HepG2 (cell line): ENCODE data around the gene RPS6KA3. TPM values are rescaled to one million over a fixed set of nuclear protein-coding genes. Genes with fewer than 3 reads are reported as not detected.
A peak's percentile ranks its signal among the peaks of the same experiment; 100 is the strongest.

Experiments
- ATAC-seq: fragments of 200-7000 bp; cut with Tn5 transposase; 3 replicates; pipeline ENCODE4 v1.9.1; 2020; ENCODE audit warnings: mild to moderate bottlenecking, moderate library complexity
- BruUV-seq: library from RNA; stranded (reverse); fragments of 400-500 nt; replicated peaks from 2 replicates; lab custom pipeline; 2021; lab: Mats Ljungman, UMichigan
- CTCF ChIA-PET: fragments of 300-600 bp; formaldehyde crosslinking; extraction: SDS; loops from one replicate; lab custom pipeline; 2021; ENCODE audit warnings: low total read pairs, inconsistent platforms, low intra/inter-chr PET ratio; lab: Yijun Ruan, JAX
- POLR2A ChIA-PET: fragments of 350-600 bp; sonication (Branson Sonifier 250); formaldehyde crosslinking; loops from one replicate; lab custom pipeline; 2020; ENCODE audit warnings: antibody characterized with exemption, inconsistent platforms; lab: Yijun Ruan, JAX
- DNase-seq: peaks from one replicate; pipeline ENCODE4 v3.0.0-alpha.2; 2015; ENCODE audit warnings: low spot score
- FAIRE-seq: peaks from 3 replicates; lab custom pipeline; 2011; peaks lifted over from hg19 to GRCh38; lab: Jason Lieb, UNC
- H2AFZ ChIP-seq: one replicate; pipeline ENCODE4 v1.6.1; 2011; ENCODE audit warnings: low read length, inconsistent platforms
- H3K27ac ChIP-seq: fragments of 300-600 bp; 3 replicates; pipeline ENCODE4 v1.8.0; 2011; ENCODE audit warnings: mixed run types, mild to moderate bottlenecking, mixed read lengths, low read length, inconsistent platforms; ENCODE audit not compliant: insufficient read depth; ENCODE audit errors: extremely low read length
- H3K27me3 ChIP-seq, 2 experiments: fragments of 200-600 bp in 1 of 2; 2 replicates in 1 of 2; 3 replicates in 1 of 2; pipeline versions ENCODE4 v1.6.0 to v1.8.0; 2011; ENCODE audit warnings: low read length in 2 of 2, mild to moderate bottlenecking in 2 of 2, moderate library complexity in 2 of 2, inconsistent platforms in 1 of 2; ENCODE audit not compliant: insufficient read depth in 2 of 2, control insufficient read depth in 1 of 2
- H3K36me3 ChIP-seq, 2 experiments: fragments of 200-600 bp in 1 of 2; replicated peaks in 1 of 2; 2 replicates in 1 of 2; 3 replicates in 1 of 2; pipeline versions ENCODE4 v1.5.1 to v1.8.0; 2011; ENCODE audit warnings: low read length in 2 of 2, inconsistent platforms in 1 of 2; ENCODE audit not compliant: insufficient read depth in 2 of 2, control insufficient read depth in 1 of 2
- H3K4me1 ChIP-seq: 2 replicates; pipeline ENCODE4 v1.5.1; 2012; ENCODE audit warnings: low read length, inconsistent platforms; ENCODE audit not compliant: insufficient read depth
- H3K4me2 ChIP-seq: 2 replicates; pipeline ENCODE4 v1.6.0; 2011; ENCODE audit warnings: low read depth, low read length, inconsistent platforms
- H3K4me3 ChIP-seq, 3 experiments: fragments of 200-600 bp in 1 of 3; sonication (generic), shearing (Covaris generic) in 1 of 3; replicated peaks in 1 of 3; 2 replicates each; pipeline ENCODE4 v1.5.1; 2011 to 2016; ENCODE audit warnings: low read length in 3 of 3, inconsistent platforms in 2 of 3, low read depth in 2 of 3, mild to moderate bottlenecking in 2 of 3, control low read depth in 1 of 3, mixed read lengths in 1 of 3; ENCODE audit not compliant: insufficient read depth in 1 of 3
- H3K79me2 ChIP-seq: one replicate; pipeline ENCODE4 v1.6.1; 2011; ENCODE audit warnings: low read length, inconsistent platforms; ENCODE audit not compliant: insufficient read depth
- H3K9ac ChIP-seq: 2 replicates; pipeline ENCODE4 v1.6.0; 2011; ENCODE audit warnings: mild to moderate bottlenecking, low read depth, low read length, inconsistent platforms; ENCODE audit not compliant: insufficient read depth
- H3K9me3 ChIP-seq: 2 replicates; pipeline ENCODE4 v1.5.1; 2012; ENCODE audit warnings: mild to moderate bottlenecking, low read length
- H4K20me1 ChIP-seq: 2 replicates; pipeline ENCODE4 v1.6.0; 2011; ENCODE audit warnings: inconsistent platforms, mild to moderate bottlenecking, low read length, moderate library complexity; ENCODE audit not compliant: insufficient read depth
- ETV6 ChIP-seq: sonication (generic); formaldehyde crosslinking; conservative IDR thresholded peaks from 2 replicates; pipeline ENCODE4 v1.4.0; 2020; ENCODE audit warnings: missing genetic modification reagents
- RBFOX2 ChIP-seq: fragments of 200-400 bp; formaldehyde crosslinking; IDR thresholded peaks from 2 replicates; pipeline ENCODE4 v1.6.1; 2017; ENCODE audit warnings: low read depth, mild to moderate bottlenecking, low read length
- ZNF33A ChIP-seq: sonication (generic); formaldehyde crosslinking; IDR thresholded peaks from 2 replicates; pipeline ENCODE4 v1.5.1; 2020; ENCODE audit warnings: missing genetic modification reagents, mild to moderate bottlenecking, moderate library complexity, borderline replicate concordance
- ZNF580 ChIP-seq: IDR thresholded peaks from 2 replicates; pipeline ENCODE4 v1.6.1; 2016; ENCODE audit warnings: low read depth, borderline replicate concordance
- ZNF850 ChIP-seq: sonication (generic); formaldehyde crosslinking; conservative IDR thresholded peaks from 2 replicates; pipeline ENCODE4 v1.9.0; 2021; ENCODE audit warnings: mild to moderate bottlenecking, missing genetic modification reagents
- WGBS: methylation state at CpG from one replicate; pipeline ENCODE4 v1.1.6; 2017; ENCODE audit warnings: low lambda C conversion rate; 5-methylcytosine and 5-hydroxymethylcytosine counted together
- in situ Hi-C: cut with HindIII; loops from 2 replicates; pipeline ENCODE4 v1.10.0; 2017; ENCODE audit warnings: low pct_unique_long_range_greater_than_20kb; ENCODE audit not compliant: extremely low pct_ligation_motif_present
- intact Hi-C: fragments of 100-400 bp; cut with micrococcal nuclease; formaldehyde crosslinking; loops from one replicate; pipeline ENCODE4 v1.10.0; 2022; ENCODE audit not compliant: unreplicated experiment
- polyA plus RNA-seq, 8 experiments: library from polyadenylated mRNA; depleted of rRNA in 3 of 8; stranded (reverse) in 7 of 8; unstranded in 1 of 8; fragments of >200 nt; fragmentation: Illumina TruSeq in 4 of 8; extraction: Trizol in 4 of 8; gene quantifications; 2 replicates each; pipeline versions ENCODE4 v1.2.1 to v1.2.3, GENCODE V29; 2011 to 2016; ENCODE audit warnings: low read depth in 4 of 8, missing spikeins in 1 of 8, mixed read lengths in 1 of 8; ENCODE audit not compliant: insufficient read depth in 1 of 8
- total RNA-seq, 5 experiments: library from RNA; depleted of rRNA; stranded (reverse); fragments of >200 nt; fragmentation: Illumina TruSeq; extraction: Trizol; gene quantifications; 2 replicates each; pipeline ENCODE4 v1.2.3, GENCODE V29; 2016; ENCODE audit warnings: low read depth in 1 of 5
- TF ChIP-seq, protein P1 (sequence below): sonication (generic); formaldehyde crosslinking; IDR thresholded peaks from 2 replicates; pipeline ENCODE4 v1.4.0; 2020; ENCODE audit warnings: mild to moderate bottlenecking, missing genetic modification reagents

Gene RPS6KA3
- total and polyA plus RNA-seq, 2 of the 13 experiments (the other 11 are each of a cell fraction or from before 2014, with no cell fraction given): 314 to 357 TPM

DNA sequence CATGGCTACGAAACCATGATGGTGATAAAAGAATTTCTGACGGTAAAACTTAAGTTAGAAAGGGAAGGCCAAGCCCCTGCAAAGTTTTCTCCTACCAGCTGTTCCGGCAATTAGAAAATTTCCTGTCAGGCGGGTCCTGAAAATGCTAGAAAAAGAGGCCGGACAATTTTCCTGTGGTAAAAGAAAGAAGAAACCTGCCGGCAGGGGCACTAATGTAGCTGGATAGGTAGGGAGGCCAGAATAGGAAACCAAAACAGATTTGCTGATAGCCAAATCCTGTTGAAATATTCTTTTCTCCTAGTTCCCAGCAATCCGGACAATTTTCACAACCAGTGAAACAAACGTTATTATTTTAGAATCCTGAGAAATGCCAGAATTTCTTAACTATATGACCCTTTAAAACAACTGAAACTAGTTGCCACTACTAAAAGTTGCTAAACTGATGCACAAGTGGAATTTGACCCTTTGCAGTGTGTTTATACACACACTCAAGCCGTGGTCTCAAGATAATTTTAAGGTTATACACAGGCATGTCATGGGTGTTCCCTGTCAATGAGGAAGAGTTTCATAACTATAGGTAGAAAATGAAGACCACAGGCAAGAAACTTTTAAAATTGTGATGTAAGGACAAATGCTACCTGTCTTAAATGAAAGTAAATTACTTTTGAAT lies 47.7 kb downstream of the RPS6KA3 start (continued):
- TF ChIP-seq, protein P1, sequence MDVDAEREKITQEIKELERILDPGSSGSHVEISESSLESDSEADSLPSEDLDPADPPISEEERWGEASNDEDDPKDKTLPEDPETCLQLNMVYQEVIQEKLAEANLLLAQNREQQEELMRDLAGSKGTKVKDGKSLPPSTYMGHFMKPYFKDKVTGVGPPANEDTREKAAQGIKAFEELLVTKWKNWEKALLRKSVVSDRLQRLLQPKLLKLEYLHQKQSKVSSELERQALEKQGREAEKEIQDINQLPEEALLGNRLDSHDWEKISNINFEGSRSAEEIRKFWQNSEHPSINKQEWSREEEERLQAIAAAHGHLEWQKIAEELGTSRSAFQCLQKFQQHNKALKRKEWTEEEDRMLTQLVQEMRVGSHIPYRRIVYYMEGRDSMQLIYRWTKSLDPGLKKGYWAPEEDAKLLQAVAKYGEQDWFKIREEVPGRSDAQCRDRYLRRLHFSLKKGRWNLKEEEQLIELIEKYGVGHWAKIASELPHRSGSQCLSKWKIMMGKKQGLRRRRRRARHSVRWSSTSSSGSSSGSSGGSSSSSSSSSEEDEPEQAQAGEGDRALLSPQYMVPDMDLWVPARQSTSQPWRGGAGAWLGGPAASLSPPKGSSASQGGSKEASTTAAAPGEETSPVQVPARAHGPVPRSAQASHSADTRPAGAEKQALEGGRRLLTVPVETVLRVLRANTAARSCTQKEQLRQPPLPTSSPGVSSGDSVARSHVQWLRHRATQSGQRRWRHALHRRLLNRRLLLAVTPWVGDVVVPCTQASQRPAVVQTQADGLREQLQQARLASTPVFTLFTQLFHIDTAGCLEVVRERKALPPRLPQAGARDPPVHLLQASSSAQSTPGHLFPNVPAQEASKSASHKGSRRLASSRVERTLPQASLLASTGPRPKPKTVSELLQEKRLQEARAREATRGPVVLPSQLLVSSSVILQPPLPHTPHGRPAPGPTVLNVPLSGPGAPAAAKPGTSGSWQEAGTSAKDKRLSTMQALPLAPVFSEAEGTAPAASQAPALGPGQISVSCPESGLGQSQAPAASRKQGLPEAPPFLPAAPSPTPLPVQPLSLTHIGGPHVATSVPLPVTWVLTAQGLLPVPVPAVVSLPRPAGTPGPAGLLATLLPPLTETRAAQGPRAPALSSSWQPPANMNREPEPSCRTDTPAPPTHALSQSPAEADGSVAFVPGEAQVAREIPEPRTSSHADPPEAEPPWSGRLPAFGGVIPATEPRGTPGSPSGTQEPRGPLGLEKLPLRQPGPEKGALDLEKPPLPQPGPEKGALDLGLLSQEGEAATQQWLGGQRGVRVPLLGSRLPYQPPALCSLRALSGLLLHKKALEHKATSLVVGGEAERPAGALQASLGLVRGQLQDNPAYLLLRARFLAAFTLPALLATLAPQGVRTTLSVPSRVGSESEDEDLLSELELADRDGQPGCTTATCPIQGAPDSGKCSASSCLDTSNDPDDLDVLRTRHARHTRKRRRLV (CRISPR knock-in tag): no peak
- no peak for TF ChIP-seq ZNF580 (CRISPR knock-in tag)
- no peak for TF ChIP-seq ZNF850 (CRISPR knock-in tag)
- TF ChIP-seq RBFOX2: no peak

- peak overlapping the region; percentile 55 for H3K27ac ChIP-seq
Observed at GRCh38 chrX:20217906-20218305, 48.8 kb downstream of the RPS6KA3 start.

More at GRCh38 chrX:20217906-20218305, 48.8 kb downstream of the RPS6KA3 start:
- in situ Hi-C loops (no loop called here), intact Hi-C loops (no loop called here)
- ChIA-PET POLR2A (no interaction called here), CTCF (no interaction called here)
- Histone ChIP-seq H3K4me2 (no peak overlapping the region), H3K9ac (no peak overlapping the region), H2AFZ (no peak overlapping the region), H3K4me3 (no peak overlapping the region), H3K36me3 (0 out of 5 replicates have a peak, but pooled peaks cover 0 to 10% of the 10 kb centered on the region in 2 experiments), H3K79me2 (peaks cover 81% of the 10 kb centered on the region), H3K27me3 (no peaks in the 10 kb centered on the region), H3K4me1 (peaks cover 96% of the 10 kb centered on the region), H3K9me3 (no peaks in the 10 kb centered on the region), H4K20me1 (peaks cover 29% of the 10 kb centered on the region; the same call in 1 of the 2 replicates)
- no peak for DNase-seq
- WGBS: 77% methylated on average over 2 of the region's 2 CpGs
- ATAC-seq: no peak
- no peak for FAIRE-seq
- BruUV-seq: no TSS peak
- no peak for TF ChIP-seq ETV6 (CRISPR knock-in tag)
- no peak for TF ChIP-seq ZNF33A (CRISPR knock-in tag)
- TF ChIP-seq, protein P1 (CRISPR knock-in tag): no peak
